Progenitor cell of endocrine pancreas (in vitro differentiated cells): ENCODE measurements around the gene MACROD1. TPM values are rescaled to one million over a fixed set of nuclear protein-coding genes. Genes with fewer than 3 reads are reported as not detected.
A peak's percentile ranks its signal among the peaks of the same experiment; 100 is the strongest.

ENCODE experiments used
- DNase-seq: peaks from one replicate; pipeline ENCODE4 v3.0.0; 2021; ENCODE audit warnings: low spot score; ENCODE audit not compliant: unreplicated experiment
- H3K27ac Mint-ChIP-seq: 2 replicates; pipeline ENCODE4 v1.8.0; 2021; ENCODE audit warnings: mild to moderate bottlenecking, moderate library complexity, mixed read lengths
- H3K27me3 Mint-ChIP-seq: 2 replicates; pipeline ENCODE4 v1.8.0; 2021; ENCODE audit warnings: mixed read lengths
- H3K36me3 Mint-ChIP-seq: 2 replicates; pipeline ENCODE4 v1.8.0; 2022; ENCODE audit warnings: mixed read lengths; ENCODE audit not compliant: insufficient read depth
- H3K4me1 Mint-ChIP-seq: 2 replicates; pipeline ENCODE4 v1.8.0; 2021; ENCODE audit warnings: low read depth, mixed read lengths
- H3K4me3 Mint-ChIP-seq: 2 replicates; pipeline ENCODE4 v1.8.0; 2021; ENCODE audit warnings: low read depth, mild to moderate bottlenecking, moderate library complexity, mixed read lengths
- H3K9me3 Mint-ChIP-seq: 2 replicates; pipeline ENCODE4 v1.8.0; 2021; ENCODE audit warnings: low read depth, mixed read lengths
- CTCF ChIP-seq: fragments of 200-600 bp; sonication (generic); IDR thresholded peaks from one replicate; pipeline ENCODE4 v1.5.0; 2021; ENCODE audit warnings: antibody characterized with exemption, mild to moderate bottlenecking; ENCODE audit not compliant: unreplicated experiment
- total RNA-seq: library from RNA; stranded (reverse); gene quantifications from 2 replicates; pipeline ENCODE4 v1.2.1, GENCODE V29; 2021

MACROD1 gene
- total RNA-seq, 1 donor from 2014 or later: 28.0 TPM

- no peak for TF ChIP-seq CTCF
- no peak overlapping the region for H3K27ac Mint-ChIP-seq
Measured at GRCh38 chr11:64112771-64113461, 53.0 kb downstream of the MACROD1 start.

GRCh38 chr11:64110465-64111375 lies 55.2 kb downstream of the MACROD1 start:
- no peak for DNase-seq
- no peak for TF ChIP-seq CTCF
- H3K4me1 Mint-ChIP-seq: peaks cover 2% of the 10 kb centered on the region
- no peaks in the 10 kb centered on the region for H3K9me3 Mint-ChIP-seq
- H3K4me3 Mint-ChIP-seq: no peak overlapping the region
- H3K27ac Mint-ChIP-seq: no peak overlapping the region
- peaks cover 7% of the 10 kb centered on the region for H3K27me3 Mint-ChIP-seq
- H3K36me3 Mint-ChIP-seq: no peaks in the 10 kb centered on the region

More at GRCh38 chr11:64112771-64113461, 53.0 kb downstream of the MACROD1 start:
- H3K27me3 Mint-ChIP-seq: peaks cover 4% of the 10 kb centered on the region
- no peak overlapping the region for H3K4me3 Mint-ChIP-seq
- H3K4me1 Mint-ChIP-seq: peaks cover 3% of the 10 kb centered on the region
- no peaks in the 10 kb centered on the region for H3K9me3 Mint-ChIP-seq
- H3K36me3 Mint-ChIP-seq: peaks cover 3% of the 10 kb centered on the region
- no peak for DNase-seq

- Mint-ChIP-seq H3K9me3 (no peaks in the 10 kb centered on the region), H3K27me3 (peaks cover 7% of the 10 kb centered on the region), H3K27ac (no peak overlapping the region), H3K4me1 (no peaks in the 10 kb centered on the region), H3K36me3 (no peaks in the 10 kb centered on the region), H3K4me3 (no peak overlapping the region)
- TF ChIP-seq CTCF: no peak
- DNase-seq: no peak
Measured at GRCh38 chr11:64109332-64109731, 56.6 kb downstream of the MACROD1 start.

- H3K9me3 Mint-ChIP-seq: no peaks in the 10 kb centered on the region
- DNase-seq: no peak
- no peak overlapping the region for H3K27ac Mint-ChIP-seq
- no peaks in the 10 kb centered on the region for H3K36me3 Mint-ChIP-seq
- peaks cover 9% of the 10 kb centered on the region for H3K27me3 Mint-ChIP-seq
- peaks cover 3% of the 10 kb centered on the region for H3K4me1 Mint-ChIP-seq
- no peak overlapping the region for H3K4me3 Mint-ChIP-seq
- no peak for TF ChIP-seq CTCF
Measured at GRCh38 chr11:64107303-64107702, 58.6 kb downstream of the MACROD1 start.

GRCh38 chr11:64104632-64105031 lies 61.3 kb downstream of the MACROD1 start:
- DNase-seq: no peak
- Mint-ChIP-seq H3K4me1 (peaks cover 3% of the 10 kb centered on the region), H3K36me3 (no peaks in the 10 kb centered on the region), H3K9me3 (no peaks in the 10 kb centered on the region), H3K27me3 (peaks cover 27% of the 10 kb centered on the region), H3K27ac (peak overlapping the region; percentile 85), H3K4me3 (no peak overlapping the region)
- TF ChIP-seq CTCF: no peak
